ENCODE data around the gene CD164L2. TPM values are rescaled to one million over a fixed set of nuclear protein-coding genes. Genes with fewer than 3 reads are reported as not detected.
A peak's percentile ranks its signal among the peaks of the same experiment; 100 is the strongest.
"Not testable (repeated sequence)": the region's sequence is repeated elsewhere in the genome, so short reads cannot be mapped to it uniquely, and the experiment has no call there.

Gene CD164L2
- not detected for total RNA-seq
- not detected for polyA plus RNA-seq
- long read RNA-seq, donor 1: 0 reads
- long read RNA-seq, donor 2: 0 reads

GRCh38 chr1:27383039-27383605 lies at the start of gene CD164L2:
Gene CD164L2, minus strand, starts transcription at chr1:27383333. Its CDS starts 94 bp downstream, at chr1:27383239.
- ATAC-seq (ENCODE audit: low FRiP score): no peak
- H3K27ac ChIP-seq (ENCODE audit: low read depth in 1 of 2, low read length in 2 of 2): no peak within 1 kb of the TSS
- intact Hi-C loops (cut with DNase I): no loop called here
- no peaks in the 10 kb centered on the region for H3K27me3 ChIP-seq (ENCODE audit: control insufficient read depth in 1 of 2, insufficient read depth in 2 of 2, low read length in 1 of 2)
- no peak within 1 kb of the TSS for H3K4me3 ChIP-seq (ENCODE audit: low read length in 2 of 2)
- WGBS, 2 donors: 13 to 14% methylated on average over 43 of the region's 43 CpGs
- no peaks in the 10 kb centered on the region for H3K4me1 ChIP-seq (ENCODE audit: control insufficient read depth in 1 of 2, insufficient read depth in 2 of 2, low read length in 2 of 2)
- H3K9me3 ChIP-seq (ENCODE audit: control insufficient read depth, low read length): no peaks in the 10 kb centered on the region
- H3K36me3 ChIP-seq (ENCODE audit: control insufficient read depth in 1 of 2, insufficient read depth in 2 of 2, low read length in 1 of 2): no peaks in the 10 kb centered on the region
- DNase-seq: no peak

GRCh38 chr1:27432725-27433124 lies 49.6 kb upstream of the CD164L2 start:
- DNase-seq; H3K4me3 ChIP-seq (ENCODE audit: low read length in 2 of 2); H3K36me3 ChIP-seq (ENCODE audit: control insufficient read depth in 1 of 2, insufficient read depth in 2 of 2, low read length in 1 of 2); intact Hi-C loops (cut with DNase I); H3K27ac ChIP-seq (ENCODE audit: low read depth in 1 of 2, low read length in 2 of 2); H3K27me3 ChIP-seq (ENCODE audit: control insufficient read depth in 1 of 2, insufficient read depth in 2 of 2, low read length in 1 of 2); ATAC-seq (ENCODE audit: low FRiP score); H3K9me3 ChIP-seq (ENCODE audit: control insufficient read depth, low read length): not testable (repeated sequence)
- H3K4me1 ChIP-seq (ENCODE audit: control insufficient read depth in 1 of 2, insufficient read depth in 2 of 2, low read length in 2 of 2): peaks cover 15 to 20% of the 10 kb centered on the region in 2 donors
- 85 to 93% methylated on average over 1 of the region's 1 CpG for WGBS, 2 donors

DNA sequence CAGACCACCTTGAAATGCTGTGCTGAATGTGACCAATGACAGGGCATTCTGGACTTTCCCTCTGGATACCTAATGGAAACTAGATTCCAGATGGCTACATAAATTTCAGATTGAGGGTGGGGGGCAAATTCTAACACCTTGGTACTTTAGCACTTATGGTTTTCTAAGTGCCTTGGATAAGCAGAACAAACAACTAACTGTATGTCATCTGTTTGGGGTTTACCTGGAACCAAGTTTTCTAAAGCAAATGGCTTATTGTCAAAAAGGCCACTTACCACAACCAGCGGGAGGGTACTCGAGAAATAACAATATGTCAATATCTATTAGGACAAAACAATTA lies 48.4 kb upstream of the CD164L2 start:
- peaks cover 0 to 1% of the 10 kb centered on the region in 2 donors for H3K36me3 ChIP-seq (ENCODE audit: control insufficient read depth in 1 of 2, insufficient read depth in 2 of 2, low read length in 1 of 2)
- ATAC-seq (ENCODE audit: low FRiP score): no peak
- peaks cover 14 to 20% of the 10 kb centered on the region in 2 donors for H3K4me1 ChIP-seq (ENCODE audit: control insufficient read depth in 1 of 2, insufficient read depth in 2 of 2, low read length in 2 of 2)
- 95 to 97% methylated on average over 2 of the region's 2 CpGs for WGBS, 2 donors
- no peaks in the 10 kb centered on the region for H3K27me3 ChIP-seq (ENCODE audit: control insufficient read depth in 1 of 2, insufficient read depth in 2 of 2, low read length in 1 of 2)
- no peaks in the 10 kb centered on the region for H3K9me3 ChIP-seq (ENCODE audit: control insufficient read depth, low read length)
- no peak for DNase-seq
- no peak overlapping the region for H3K4me3 ChIP-seq (ENCODE audit: low read length in 2 of 2)
- H3K27ac ChIP-seq (ENCODE audit: low read depth in 1 of 2, low read length in 2 of 2): peak overlapping the region in 1 of 2 donors; percentile 76
- intact Hi-C loops (cut with DNase I): no loop called here

DNA sequence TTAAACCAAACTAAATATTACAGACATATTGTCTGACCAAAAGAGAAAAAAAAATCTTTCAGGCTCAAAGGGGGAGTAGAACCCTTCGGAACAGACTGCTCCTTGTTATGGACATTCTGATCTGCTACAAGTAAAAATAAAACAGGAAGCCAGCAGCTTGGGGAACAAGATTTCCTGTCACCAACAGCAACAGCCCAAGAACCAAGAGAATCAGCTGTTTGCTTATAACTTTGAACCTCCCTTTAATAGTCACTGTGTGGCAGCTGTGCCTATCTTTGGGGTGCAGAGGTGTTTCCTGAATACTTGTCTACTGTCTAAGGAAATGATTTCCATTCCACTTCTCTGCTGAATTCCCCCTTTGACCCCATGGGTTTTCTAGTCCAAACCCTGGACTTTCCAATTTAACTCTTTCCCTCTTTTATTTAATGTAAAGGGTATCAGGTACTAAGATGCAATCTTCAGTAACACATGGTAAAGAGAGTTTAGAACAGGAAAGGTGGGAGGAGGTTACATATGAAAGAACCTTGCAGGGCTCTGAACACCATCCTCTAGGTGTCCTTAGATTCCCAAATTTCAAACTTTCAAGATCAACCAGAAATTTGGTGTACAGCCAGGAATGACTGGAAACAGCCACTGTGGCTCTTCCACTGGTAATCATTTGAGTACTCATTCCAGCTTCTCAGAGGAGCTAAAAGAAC lies 47.9 kb upstream of the CD164L2 start:
- ATAC-seq (ENCODE audit: low FRiP score) (no peak), DNase-seq (no peak)
- H3K4me3 ChIP-seq (ENCODE audit: low read length in 2 of 2): no peak overlapping the region
- no peaks in the 10 kb centered on the region for H3K9me3 ChIP-seq (ENCODE audit: control insufficient read depth, low read length)
- 0 to 2% methylated on average over 1 of the region's 1 CpG for WGBS, 2 donors
- H3K27me3 ChIP-seq (ENCODE audit: control insufficient read depth in 1 of 2, insufficient read depth in 2 of 2, low read length in 1 of 2): no peaks in the 10 kb centered on the region
- H3K27ac ChIP-seq (ENCODE audit: low read depth in 1 of 2, low read length in 2 of 2): peak overlapping the region in 1 of 2 donors; percentile 76
- H3K36me3 ChIP-seq (ENCODE audit: control insufficient read depth in 1 of 2, insufficient read depth in 2 of 2, low read length in 1 of 2): peaks cover 0 to 1% of the 10 kb centered on the region in 2 donors
- intact Hi-C loops (cut with DNase I): no loop called here
- peaks cover 12 to 20% of the 10 kb centered on the region in 2 donors for H3K4me1 ChIP-seq (ENCODE audit: control insufficient read depth in 1 of 2, insufficient read depth in 2 of 2, low read length in 2 of 2)

DNA sequence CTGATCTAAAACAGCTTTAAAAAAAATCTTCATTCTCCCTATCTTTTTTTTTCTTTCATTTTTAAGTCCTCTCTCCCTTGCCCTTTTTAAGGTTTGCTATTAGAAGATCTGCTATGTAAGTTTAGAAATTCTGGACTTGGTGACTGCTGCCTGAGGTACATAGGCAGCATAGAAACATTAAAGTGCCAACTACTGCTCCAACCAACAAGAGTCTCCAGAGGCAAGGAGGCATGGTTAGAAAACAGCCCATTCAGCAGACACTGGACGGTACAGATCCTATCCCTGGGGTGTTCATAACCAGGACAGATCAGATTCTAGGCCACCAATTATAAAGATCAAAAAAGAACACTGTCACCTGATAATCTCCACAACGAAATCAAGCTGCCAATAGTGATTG lies 45.9 kb upstream of the CD164L2 start:
- no peaks in the 10 kb centered on the region for H3K27me3 ChIP-seq (ENCODE audit: control insufficient read depth in 1 of 2, insufficient read depth in 2 of 2, low read length in 1 of 2)
- H3K27ac ChIP-seq (ENCODE audit: low read depth in 1 of 2, low read length in 2 of 2): peak overlapping the region in 1 of 2 donors; percentile 71
- DNase-seq (no peak), ATAC-seq (ENCODE audit: low FRiP score) (peak; percentile 8)
- no peak overlapping the region for H3K4me3 ChIP-seq (ENCODE audit: low read length in 2 of 2)
- intact Hi-C loops (cut with DNase I): loop anchor here in 1 of 2 donors (5.0 kb wide), 1 partner anchor 58 kb away; no protein-coding TSS in a partner anchor
- H3K9me3 ChIP-seq (ENCODE audit: control insufficient read depth, low read length): no peaks in the 10 kb centered on the region
- H3K36me3 ChIP-seq (ENCODE audit: control insufficient read depth in 1 of 2, insufficient read depth in 2 of 2, low read length in 1 of 2): peaks cover 0 to 1% of the 10 kb centered on the region in 2 donors
- H3K4me1 ChIP-seq (ENCODE audit: control insufficient read depth in 1 of 2, insufficient read depth in 2 of 2, low read length in 2 of 2): peaks cover 6 to 8% of the 10 kb centered on the region in 2 donors
- WGBS, 2 donors: 14 to 20% methylated on average over 2 of the region's 2 CpGs

- Histone ChIP-seq H3K4me3 (ENCODE audit: low read length in 2 of 2) (peak overlapping the region in 1 of 2 donors; percentile 14), H3K27ac (ENCODE audit: low read depth in 1 of 2, low read length in 2 of 2) (peak overlapping the region in 1 of 2 donors; percentile 90), H3K9me3 (ENCODE audit: control insufficient read depth, low read length) (no peaks in the 10 kb centered on the region), H3K27me3 (ENCODE audit: control insufficient read depth in 1 of 2, insufficient read depth in 2 of 2, low read length in 1 of 2) (no peaks in the 10 kb centered on the region), H3K36me3 (ENCODE audit: control insufficient read depth in 1 of 2, insufficient read depth in 2 of 2, low read length in 1 of 2) (peaks cover 0 to 1% of the 10 kb centered on the region in 2 donors), H3K4me1 (ENCODE audit: control insufficient read depth in 1 of 2, insufficient read depth in 2 of 2, low read length in 2 of 2) (peaks cover 6% of the 10 kb centered on the region in 2 donors)
- intact Hi-C loops (cut with DNase I): loop anchor here in 1 of 2 donors (5.0 kb wide), 1 partner anchor 59 kb away; no protein-coding TSS in a partner anchor
- 18 to 19% methylated on average over 14 to 17 of the region's 17 CpGs for WGBS, 2 donors
- DNase-seq (no peak), ATAC-seq (ENCODE audit: low FRiP score) (peak; percentile 45)
Measured at GRCh38 chr1:27428316-27429028, 45.3 kb upstream of the CD164L2 start.

DNA sequence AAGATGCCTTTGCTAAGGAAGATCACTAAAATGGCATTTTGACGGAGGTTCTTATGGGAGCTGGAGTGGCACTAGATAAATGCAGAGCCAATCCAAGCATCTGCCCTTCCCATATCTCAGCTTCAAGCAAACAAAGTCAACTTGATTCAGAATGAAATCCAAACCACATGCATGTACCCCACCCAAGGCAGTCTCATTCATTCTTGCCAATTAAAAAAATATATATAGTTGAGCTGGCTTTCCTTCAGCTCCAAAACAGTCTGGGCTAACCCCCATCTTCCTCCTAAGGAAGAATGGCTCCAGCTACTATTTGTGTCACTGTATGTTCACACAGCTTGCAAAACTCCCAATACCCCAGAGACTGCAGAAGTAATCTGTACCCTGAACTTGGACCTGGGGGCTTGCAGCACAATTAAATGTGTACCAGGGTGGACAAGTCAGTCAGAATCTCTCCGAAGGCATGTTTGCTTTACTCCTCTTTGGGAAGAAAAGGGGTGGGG lies 44.7 kb upstream of the CD164L2 start:
- intact Hi-C loops (cut with DNase I): loop anchor here in 1 of 2 donors (5.0 kb wide), 1 partner anchor 59 kb away; no protein-coding TSS in a partner anchor
- DNase-seq: no peak
- Histone ChIP-seq H3K4me1 (ENCODE audit: control insufficient read depth in 1 of 2, insufficient read depth in 2 of 2, low read length in 2 of 2) (peaks cover 4 to 6% of the 10 kb centered on the region in 2 donors), H3K27me3 (ENCODE audit: control insufficient read depth in 1 of 2, insufficient read depth in 2 of 2, low read length in 1 of 2) (no peaks in the 10 kb centered on the region), H3K9me3 (ENCODE audit: control insufficient read depth, low read length) (no peaks in the 10 kb centered on the region), H3K4me3 (ENCODE audit: low read length in 2 of 2) (peak overlapping the region in 1 of 2 donors; percentile 14), H3K36me3 (ENCODE audit: control insufficient read depth in 1 of 2, insufficient read depth in 2 of 2, low read length in 1 of 2) (peaks cover 0 to 1% of the 10 kb centered on the region in 2 donors), H3K27ac (ENCODE audit: low read depth in 1 of 2, low read length in 2 of 2) (peak overlapping the region in 1 of 2 donors; percentile 90)
- WGBS, 2 donors: 29 to 43% methylated on average over 2 of the region's 2 CpGs
- ATAC-seq (ENCODE audit: low FRiP score): no peak

DNA sequence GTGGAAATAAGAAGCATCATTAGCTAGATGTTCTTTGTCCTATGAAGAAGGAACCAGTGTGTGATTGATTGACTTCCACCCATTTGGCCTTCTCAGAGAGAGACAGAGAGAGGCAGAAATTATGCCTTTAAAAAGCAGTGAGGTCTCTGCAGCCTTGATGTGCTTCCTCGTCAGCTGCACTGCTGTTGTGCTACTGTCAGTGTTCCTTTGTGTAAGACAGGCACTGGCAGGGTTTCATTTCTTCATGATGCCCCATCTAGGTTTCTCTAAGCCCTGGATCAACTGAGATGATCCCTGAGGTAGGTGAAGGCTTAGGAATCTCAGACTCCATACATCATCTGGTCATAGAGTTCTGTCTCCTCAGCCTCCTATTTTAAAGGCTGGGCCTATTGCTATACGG lies 44.2 kb upstream of the CD164L2 start:
- Histone ChIP-seq H3K4me3 (ENCODE audit: low read length in 2 of 2) (no peak overlapping the region), H3K36me3 (ENCODE audit: control insufficient read depth in 1 of 2, insufficient read depth in 2 of 2, low read length in 1 of 2) (peaks cover 0 to 1% of the 10 kb centered on the region in 2 donors), H3K4me1 (ENCODE audit: control insufficient read depth in 1 of 2, insufficient read depth in 2 of 2, low read length in 2 of 2) (peaks cover 4 to 6% of the 10 kb centered on the region in 2 donors), H3K27ac (ENCODE audit: low read depth in 1 of 2, low read length in 2 of 2) (peak overlapping the region in 1 of 2 donors; percentile 59), H3K9me3 (ENCODE audit: control insufficient read depth, low read length) (no peaks in the 10 kb centered on the region), H3K27me3 (ENCODE audit: control insufficient read depth in 1 of 2, insufficient read depth in 2 of 2, low read length in 1 of 2) (no peaks in the 10 kb centered on the region)
- ATAC-seq (ENCODE audit: low FRiP score) (no peak), DNase-seq (no peak)
- intact Hi-C loops (cut with DNase I): loop anchor here in 1 of 2 donors (5.0 kb wide), 1 partner anchor 60 kb away; no protein-coding TSS in a partner anchor
- 56 to 61% methylated on average over 2 of the region's 2 CpGs for WGBS, 2 donors
